ENCODE results near the gene BNIPL. TPM values are rescaled to one million over a fixed set of nuclear protein-coding genes. Genes with fewer than 3 reads are reported as not detected.

BNIPL gene
- total and polyA plus RNA-seq, 2 of the 4 experiments (the other 2 are of a cell fraction) = under 0.01 to 0.38 TPM

DNA sequence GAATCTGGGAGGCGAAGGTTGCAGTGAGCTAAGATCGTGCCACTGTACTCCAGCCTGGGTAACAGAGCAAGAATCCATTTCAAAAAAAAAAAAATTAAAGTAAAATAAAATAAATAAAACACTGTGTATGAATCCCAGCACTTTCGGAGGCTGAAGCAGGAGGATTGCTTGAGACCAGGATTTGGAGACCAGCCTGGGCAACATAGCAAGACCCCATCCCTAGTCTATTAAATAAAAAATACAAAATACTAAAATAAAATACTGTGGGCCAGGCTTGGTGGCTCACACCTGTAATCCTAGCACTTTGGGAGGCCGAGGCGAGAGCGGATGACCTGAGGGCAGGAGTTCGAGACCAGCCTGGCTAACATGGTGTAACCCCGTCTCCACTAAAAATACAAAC, 4.2 kb upstream of the BNIPL start:
- H2AK5ac ChIP-seq (ENCODE audit: low read depth, low read length) = no peak overlapping the region
- H3K4me1 ChIP-seq (ENCODE audit: control insufficient read depth, insufficient read depth, low read length) = no peaks in the 10 kb centered on the region
- H2BK5ac ChIP-seq (ENCODE audit: low read depth, low read length, poor library complexity, severe bottlenecking) = no peak overlapping the region
- DNase-seq (no peak), ATAC-seq (ENCODE audit: low read depth) (no peak)
- H3K4ac ChIP-seq (ENCODE audit: low read depth, low read length) = no peak overlapping the region
- H2BK20ac ChIP-seq (ENCODE audit: low read depth, low read length) = no peak overlapping the region
- intact Hi-C loops (cut with micrococcal nuclease) = no loop called here
- in situ Hi-C loops (cut with MboI; ENCODE audit: low sequenced_read_pairs) = loop anchor here (10.0 kb wide), 1 partner anchor 57 kb away; the partner anchor contains the start of gene CERS2
- BruUV-seq (replicated peaks) = no TSS peak
- H3K36me3 ChIP-seq (ENCODE audit: control insufficient read depth, insufficient read depth, low read length) = peaks cover 29% of the 10 kb centered on the region
- WGBS, 2 experiments (ENCODE audit: extremely low coverage in 2 of 2, insufficient read length in 1 of 2) = no CpG with 5 or more reads among the region's 8 CpGs
- H3K9me1 ChIP-seq (ENCODE audit: insufficient read depth, low read length) = no peaks in the 10 kb centered on the region
- no peak overlapping the region for H2BK15ac ChIP-seq (ENCODE audit: low read depth, low read length)
- no peak overlapping the region for H4K5ac ChIP-seq (ENCODE audit: low read depth, low read length)
- H3K9me3 ChIP-seq (ENCODE audit: control insufficient read depth, insufficient read depth, low read length) = no peaks in the 10 kb centered on the region
- H2BK120ac ChIP-seq (ENCODE audit: low read depth, low read length) = no peak overlapping the region
- CTCF ChIA-PET = interaction anchor here (0.6 kb wide), 1 partner anchor 146 kb away, joined by 4 read pairs; no protein-coding TSS in a partner anchor
- no peak overlapping the region for H2AK9ac ChIP-seq (replicated peaks; ENCODE audit: low read depth, low read length, poor library complexity)
- H4K91ac ChIP-seq (ENCODE audit: insufficient read depth, low read depth, low read length) = no peak overlapping the region
- dilution Hi-C loops (cut with HindIII; ENCODE audit: low sequenced_read_pairs, unreplicated experiment) = no loop called here
- H3K14ac ChIP-seq (replicated peaks; ENCODE audit: low read depth, low read length) = no peak overlapping the region
- POLR2A ChIA-PET (ENCODE audit: unreplicated experiment) = no interaction called here
- TF ChIP-seq MAZ (IDR thresholded peaks at IDR 0.05; ENCODE audit: borderline replicate concordance, low read depth, low read length) (no peak), NFE2L2 (IDR thresholded peaks at IDR 0.05; ENCODE audit: low read depth, low read length) (no peak), CTCF (conservative IDR thresholded peaks at IDR 0.05; ENCODE audit: low read depth, low read length) (no peak), RFX5 (IDR thresholded peaks at IDR 0.05; ENCODE audit: low read depth, low read length) (no peak), BHLHE40 (IDR thresholded peaks at IDR 0.05; ENCODE audit: low read depth, low read length) (no peak), SMC3 (IDR thresholded peaks at IDR 0.05; ENCODE audit: low read depth, low read length) (no peak), RCOR1 (IDR thresholded peaks at IDR 0.05; ENCODE audit: insufficient replicate concordance, low read length) (no peak), MXI1 (IDR thresholded peaks at IDR 0.05; ENCODE audit: borderline replicate concordance, low read depth, low read length) (no peak)
- no peak overlapping the region for H3K56ac ChIP-seq (ENCODE audit: extremely low read depth, insufficient read depth, low read length)
- H3K27me3 ChIP-seq (ENCODE audit: control insufficient read depth, insufficient read depth, low read length) = no peaks in the 10 kb centered on the region
- H3K23ac ChIP-seq (ENCODE audit: low read depth, low read length) = no peak overlapping the region
- H3K27ac ChIP-seq (ENCODE audit: insufficient read depth, low read length) = no peak overlapping the region
- no peak overlapping the region for H3K4me3 ChIP-seq (ENCODE audit: insufficient read depth, low read depth, low read length)
- no peak overlapping the region for H3K18ac ChIP-seq (ENCODE audit: low read depth, low read length)
- H4K20me1 ChIP-seq (ENCODE audit: insufficient read depth, low read length) = no peaks in the 10 kb centered on the region
- H3K9ac ChIP-seq (ENCODE audit: low read depth, low read length) = no peak overlapping the region
- H4K8ac ChIP-seq (ENCODE audit: low read depth in 2 of 2, low read length in 2 of 2) = no peak overlapping the region
- H3K79me1 ChIP-seq (ENCODE audit: low read depth in 1 of 2, low read length in 2 of 2) = no peaks in the 10 kb centered on the region
- no peak overlapping the region for H3K4me2 ChIP-seq (ENCODE audit: low read depth, low read length)
- no peak overlapping the region for H2AFZ ChIP-seq (replicated peaks; ENCODE audit: low read length, poor library complexity)
